Fibroblast of villous mesenchyme (primary cell): Measurements from ENCODE around the gene ANKRD45. TPM values are rescaled to one million over a fixed set of nuclear protein-coding genes. Genes with fewer than 3 reads are reported as not detected.

Experiments
- DNase-seq: peaks from one replicate; pipeline ENCODE4 v3.0.0-alpha.2; 2010; ENCODE audit warnings: low read depth
- H3K4me3 ChIP-seq: 2 replicates; pipeline ENCODE4 v1.5.1; 2011; ENCODE audit warnings: low read depth, mild to moderate bottlenecking, low read length
- total RNA-seq: library from RNA; depleted of rRNA; stranded (reverse); fragments of >200 nt; gene quantifications from 2 replicates; pipeline ENCODE4 v1.2.3, GENCODE V29; 2012
- TF ChIP-seq, protein P1 (sequence below): IDR thresholded peaks from 2 replicates; pipeline ENCODE4 v1.5.1; 2012; ENCODE audit warnings: low read depth, mild to moderate bottlenecking, low read length; ENCODE audit not compliant: insufficient read depth

The ANKRD45 gene
- total RNA-seq, 1 donor: 0.43 TPM

GRCh38 chr1:173562813-173563212 lies 106.8 kb downstream of the ANKRD45 start:
- TF ChIP-seq, protein P1, sequence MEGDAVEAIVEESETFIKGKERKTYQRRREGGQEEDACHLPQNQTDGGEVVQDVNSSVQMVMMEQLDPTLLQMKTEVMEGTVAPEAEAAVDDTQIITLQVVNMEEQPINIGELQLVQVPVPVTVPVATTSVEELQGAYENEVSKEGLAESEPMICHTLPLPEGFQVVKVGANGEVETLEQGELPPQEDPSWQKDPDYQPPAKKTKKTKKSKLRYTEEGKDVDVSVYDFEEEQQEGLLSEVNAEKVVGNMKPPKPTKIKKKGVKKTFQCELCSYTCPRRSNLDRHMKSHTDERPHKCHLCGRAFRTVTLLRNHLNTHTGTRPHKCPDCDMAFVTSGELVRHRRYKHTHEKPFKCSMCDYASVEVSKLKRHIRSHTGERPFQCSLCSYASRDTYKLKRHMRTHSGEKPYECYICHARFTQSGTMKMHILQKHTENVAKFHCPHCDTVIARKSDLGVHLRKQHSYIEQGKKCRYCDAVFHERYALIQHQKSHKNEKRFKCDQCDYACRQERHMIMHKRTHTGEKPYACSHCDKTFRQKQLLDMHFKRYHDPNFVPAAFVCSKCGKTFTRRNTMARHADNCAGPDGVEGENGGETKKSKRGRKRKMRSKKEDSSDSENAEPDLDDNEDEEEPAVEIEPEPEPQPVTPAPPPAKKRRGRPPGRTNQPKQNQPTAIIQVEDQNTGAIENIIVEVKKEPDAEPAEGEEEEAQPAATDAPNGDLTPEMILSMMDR: peak; percentile 18
- H3K4me3 ChIP-seq: no peak overlapping the region
- no peak for DNase-seq

GRCh38 chr1:173561263-173561662 lies 108.4 kb downstream of the ANKRD45 start:
- TF ChIP-seq, protein P1: no peak
- H3K4me3 ChIP-seq: no peak overlapping the region
- no peak for DNase-seq

- TF ChIP-seq, protein P1: no peak
- H3K4me3 ChIP-seq: no peak overlapping the region
These were observed 109.3 kb downstream of the ANKRD45 start for GRCh38 chr1:173560285-173560880.

More at GRCh38 chr1:173560285-173560880, 109.3 kb downstream of the ANKRD45 start:
- DNase-seq: no peak

Other genes starting within 250 kb of the ANKRD45 start
- 356 and 611 TPM in 2 replicates for gene PRDX6, start 192.5 kb downstream of the ANKRD45 start, total RNA-seq
- gene SLC9C2, start 66.8 kb downstream of the ANKRD45 start, total RNA-seq: not detected in 2 replicates
- not detected in 2 replicates for gene TEX50, start 34.5 kb downstream of the ANKRD45 start, total RNA-seq
- 20.9 and 33.2 TPM in 2 replicates for gene KLHL20, start 45.1 kb upstream of the ANKRD45 start, total RNA-seq
- 20.6 and 31.5 TPM in 2 replicates for gene DARS2, start 154.8 kb upstream of the ANKRD45 start, total RNA-seq
- gene CENPL, start 155.0 kb upstream of the ANKRD45 start, total RNA-seq: 11.6 and 26.3 TPM in 2 replicates
- gene GAS5, start 198.1 kb upstream of the ANKRD45 start, total RNA-seq: 277 and 367 TPM in 2 replicates
- gene ZBTB37, start 198.5 kb upstream of the ANKRD45 start, total RNA-seq: 5.5 and 7.3 TPM in 2 replicates
- not detected in 2 replicates for gene SERPINC1, start 247.5 kb upstream of the ANKRD45 start, total RNA-seq